ENCODE data around the gene KCNA1. TPM values are rescaled to one million over a fixed set of nuclear protein-coding genes. Genes with fewer than 3 reads are reported as not detected.

KCNA1 gene
- not detected in 2 replicates for total RNA-seq

DNA sequence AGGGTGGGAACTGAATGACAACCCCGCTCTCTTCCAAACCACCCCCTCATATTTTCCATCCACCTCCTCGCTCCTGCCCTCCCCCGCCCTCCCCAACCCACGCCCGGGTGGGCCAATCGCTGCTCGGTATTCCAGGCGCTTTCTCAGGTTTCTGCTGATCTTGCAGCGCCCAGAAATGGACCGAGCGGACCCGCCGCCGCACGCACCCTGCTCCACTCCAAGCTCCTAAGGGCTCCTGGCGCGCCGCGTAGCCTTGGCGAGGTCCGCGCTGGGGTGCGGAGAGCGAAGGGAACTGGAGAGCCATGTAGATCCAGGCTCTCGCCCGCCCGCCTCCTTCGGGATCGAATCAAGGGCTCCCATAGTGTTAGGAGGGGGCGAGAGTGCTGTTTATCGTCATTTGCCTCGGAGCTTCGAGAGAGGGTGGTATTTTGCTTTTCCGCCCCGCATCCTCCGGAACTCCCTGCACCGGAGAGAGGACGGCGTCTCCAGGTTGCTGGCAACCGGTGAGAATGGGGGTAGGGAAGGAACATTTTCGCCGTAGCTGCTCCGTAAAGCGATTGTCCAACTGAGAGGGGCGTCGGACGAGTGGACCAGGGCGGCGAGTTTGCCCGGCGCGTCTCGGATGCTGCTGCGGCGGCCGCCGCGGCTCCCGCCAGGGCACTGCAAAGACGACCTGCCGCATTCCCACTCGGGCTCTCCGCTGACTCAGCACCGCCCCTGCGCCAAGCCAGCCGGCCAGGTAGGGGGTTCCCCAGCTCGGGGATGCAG lies at the start of gene KCNA1:
TSS of gene KCNA1 (plus strand) at position 172 of the 768 bp plus-strand sequence. CDS start 1,474 bp downstream, outside the sequence.

Other genes starting within 250 kb of the KCNA1 start
- gene GALNT8, start 189.5 kb upstream of the KCNA1 start, total RNA-seq, result not detected in 2 replicates
- gene KCNA5, start 134.0 kb downstream of the KCNA1 start, total RNA-seq, result not detected in 2 replicates